Activated naive CD8-positive, alpha-beta T cell (primary cell): ENCODE measurements around the gene PDF.

Experiments
- H3K27ac Mint-ChIP-seq: one replicate; pipeline ENCODE4 v1.8.0; 2021; ENCODE audit warnings: mixed read lengths
- H3K27me3 Mint-ChIP-seq: one replicate; pipeline ENCODE4 v1.8.0; 2021; ENCODE audit warnings: mixed read lengths
- H3K36me3 Mint-ChIP-seq: one replicate; pipeline ENCODE4 v1.8.0; 2021; ENCODE audit warnings: mixed read lengths
- H3K4me1 Mint-ChIP-seq: one replicate; pipeline ENCODE4 v1.8.0; 2021; ENCODE audit warnings: low read depth, mixed read lengths
- H3K4me3 Mint-ChIP-seq: one replicate; pipeline ENCODE4 v1.8.0; 2021; ENCODE audit warnings: mild to moderate bottlenecking, mixed read lengths
- H3K9me3 Mint-ChIP-seq: one replicate; pipeline ENCODE4 v1.8.0; 2021; ENCODE audit warnings: low read depth, mixed read lengths

PDF gene

GRCh38 chr16:69350536-69351133 is 20.2 kb upstream of the PDF start:
- H3K4me1 Mint-ChIP-seq, result peaks cover 4% of the 10 kb centered on the region
- no peak overlapping the region for H3K4me3 Mint-ChIP-seq
- no peak overlapping the region for H3K27ac Mint-ChIP-seq
- H3K36me3 Mint-ChIP-seq, result no peaks in the 10 kb centered on the region
- no peaks in the 10 kb centered on the region for H3K27me3 Mint-ChIP-seq
- H3K9me3 Mint-ChIP-seq, result no peaks in the 10 kb centered on the region

GRCh38 chr16:69349536-69349935 is 19.1 kb upstream of the PDF start:
- Mint-ChIP-seq H3K9me3 (no peaks in the 10 kb centered on the region), H3K4me1 (peaks cover 4% of the 10 kb centered on the region), H3K4me3 (no peak overlapping the region), H3K36me3 (no peaks in the 10 kb centered on the region), H3K27me3 (no peaks in the 10 kb centered on the region), H3K27ac (no peak overlapping the region)

- H3K9me3 Mint-ChIP-seq, result no peaks in the 10 kb centered on the region
Observed at GRCh38 chr16:69348222-69348621, 17.8 kb upstream of the PDF start.

GRCh38 chr16:69346683-69347082 is 16.3 kb upstream of the PDF start:
- Mint-ChIP-seq H3K4me1 (peaks cover 12% of the 10 kb centered on the region), H3K27ac (no peak overlapping the region), H3K9me3 (no peaks in the 10 kb centered on the region), H3K4me3 (no peak overlapping the region), H3K27me3 (no peaks in the 10 kb centered on the region), H3K36me3 (peaks cover 3% of the 10 kb centered on the region)

More at GRCh38 chr16:69348222-69348621, 17.8 kb upstream of the PDF start:
- H3K27me3 Mint-ChIP-seq, result no peaks in the 10 kb centered on the region
- peaks cover 2% of the 10 kb centered on the region for H3K36me3 Mint-ChIP-seq
- H3K27ac Mint-ChIP-seq, result no peak overlapping the region
- peaks cover 8% of the 10 kb centered on the region for H3K4me1 Mint-ChIP-seq
- H3K4me3 Mint-ChIP-seq, result no peak overlapping the region

- Mint-ChIP-seq H3K4me3 (no peak overlapping the region), H3K27ac (no peak overlapping the region)
Observed at GRCh38 chr16:69345923-69346322, 15.5 kb upstream of the PDF start.

GRCh38 chr16:69344171-69344570 is 13.8 kb upstream of the PDF start:
- Mint-ChIP-seq H3K9me3 (no peaks in the 10 kb centered on the region), H3K4me1 (peaks cover 31% of the 10 kb centered on the region), H3K4me3 (no peak overlapping the region), H3K36me3 (peaks cover 14% of the 10 kb centered on the region), H3K27me3 (no peaks in the 10 kb centered on the region), H3K27ac (no peak overlapping the region)

More at GRCh38 chr16:69345923-69346322, 15.5 kb upstream of the PDF start:
- Mint-ChIP-seq H3K4me1 (peaks cover 20% of the 10 kb centered on the region), H3K9me3 (no peaks in the 10 kb centered on the region), H3K27me3 (no peaks in the 10 kb centered on the region), H3K36me3 (peaks cover 9% of the 10 kb centered on the region)

GRCh38 chr16:69340095-69340644 is 9.8 kb upstream of the PDF start:
- peak overlapping the region; percentile 100 for H3K4me3 Mint-ChIP-seq
- no peaks in the 10 kb centered on the region for H3K9me3 Mint-ChIP-seq
- H3K4me1 Mint-ChIP-seq, result peaks cover 49% of the 10 kb centered on the region
- peak overlapping the region; percentile 100 for H3K27ac Mint-ChIP-seq
- H3K27me3 Mint-ChIP-seq, result no peaks in the 10 kb centered on the region
- H3K36me3 Mint-ChIP-seq, result peaks cover 19% of the 10 kb centered on the region

- Mint-ChIP-seq H3K36me3 (peaks cover 19% of the 10 kb centered on the region), H3K4me1 (peaks cover 49% of the 10 kb centered on the region), H3K4me3 (peak within 1 kb of the TSS; percentile 100)
Observed at GRCh38 chr16:69339289-69340094, 9.1 kb upstream of the PDF start, which contains the start of the genes COG8 and NIP7. TSS of gene COG8 (minus strand) at chr16:69339564. CDS start at chr16:69339552, 12 bp downstream. TSS of gene NIP7 (plus strand) at chr16:69339772. CDS start at chr16:69339830, 58 bp downstream.

GRCh38 chr16:69338557-69339288 is 8.3 kb upstream of the PDF start:
- peaks cover 23% of the 10 kb centered on the region for H3K36me3 Mint-ChIP-seq
- peak overlapping the region; percentile 100 for H3K4me3 Mint-ChIP-seq
- H3K27me3 Mint-ChIP-seq, result no peaks in the 10 kb centered on the region
- H3K9me3 Mint-ChIP-seq, result no peaks in the 10 kb centered on the region
- H3K4me1 Mint-ChIP-seq, result peaks cover 54% of the 10 kb centered on the region
- peak overlapping the region; percentile 86 for H3K27ac Mint-ChIP-seq

More at GRCh38 chr16:69339289-69340094, 9.1 kb upstream of the PDF start, which contains the start of the genes COG8 and NIP7:
- no peaks in the 10 kb centered on the region for H3K27me3 Mint-ChIP-seq
- H3K27ac Mint-ChIP-seq, result peak within 1 kb of the TSS; percentile 100
- H3K9me3 Mint-ChIP-seq, result no peaks in the 10 kb centered on the region

- Mint-ChIP-seq H3K27me3 (no peaks in the 10 kb centered on the region), H3K9me3 (no peaks in the 10 kb centered on the region), H3K4me3 (no peak overlapping the region), H3K27ac (no peak overlapping the region), H3K36me3 (peaks cover 11% of the 10 kb centered on the region), H3K4me1 (peaks cover 40% of the 10 kb centered on the region)
Observed at GRCh38 chr16:69334696-69335095, 4.3 kb upstream of the PDF start.

- peak overlapping the region; percentile 61 for H3K27ac Mint-ChIP-seq
- no peaks in the 10 kb centered on the region for H3K27me3 Mint-ChIP-seq
- H3K4me1 Mint-ChIP-seq, result peaks cover 50% of the 10 kb centered on the region
- no peaks in the 10 kb centered on the region for H3K9me3 Mint-ChIP-seq
- peak overlapping the region; percentile 87 for H3K4me3 Mint-ChIP-seq
- peaks cover 12% of the 10 kb centered on the region for H3K36me3 Mint-ChIP-seq
Observed at GRCh38 chr16:69329369-69330285, 761 bp downstream of the PDF start.

- H3K9me3 Mint-ChIP-seq, result no peaks in the 10 kb centered on the region
- peak overlapping the region; percentile 61 for H3K27ac Mint-ChIP-seq
- H3K4me1 Mint-ChIP-seq, result peaks cover 46% of the 10 kb centered on the region
- H3K36me3 Mint-ChIP-seq, result peaks cover 8% of the 10 kb centered on the region
- H3K4me3 Mint-ChIP-seq, result peak overlapping the region; percentile 87
- H3K27me3 Mint-ChIP-seq, result no peaks in the 10 kb centered on the region
Observed at GRCh38 chr16:69328854-69329316, 1.5 kb downstream of the PDF start.

GRCh38 chr16:69327585-69328310 is 2.6 kb downstream of the PDF start:
- no peaks in the 10 kb centered on the region for H3K27me3 Mint-ChIP-seq
- H3K4me3 Mint-ChIP-seq, result peak overlapping the region; percentile 87
- peaks cover 44% of the 10 kb centered on the region for H3K4me1 Mint-ChIP-seq
- no peaks in the 10 kb centered on the region for H3K9me3 Mint-ChIP-seq
- H3K27ac Mint-ChIP-seq, result no peak overlapping the region
- peaks cover 8% of the 10 kb centered on the region for H3K36me3 Mint-ChIP-seq
